ENCODE measurements around the gene GNAI3. TPM values are rescaled to one million over a fixed set of nuclear protein-coding genes. Genes with fewer than 3 reads are reported as not detected.
A peak's percentile ranks its signal among the peaks of the same experiment; 100 is the strongest.

Gene GNAI3
- total and polyA plus RNA-seq, 4 donors = 2.7 to 10.4 (median 6.5) TPM

GRCh38 chr1:109649491-109649914, 101.1 kb downstream of the GNAI3 start:
- ATAC-seq (ENCODE audit: insufficient read depth, low FRiP score) = no peak
- Histone ChIP-seq H3K27me3 (ENCODE audit: control insufficient read depth in 3 of 3, insufficient read depth in 3 of 3, low read length in 2 of 3) (no peaks in the 10 kb centered on the region), H3K27ac (ENCODE audit: low read depth in 1 of 2, low read length in 1 of 2) (no peak overlapping the region), H3K4me1 (ENCODE audit: control insufficient read depth in 5 of 5, insufficient read depth in 5 of 5, low read length in 5 of 5) (peaks cover 0 to 8% (median 0%) of the 10 kb centered on the region in 5 donors), H3K36me3 (ENCODE audit: control insufficient read depth in 4 of 4, insufficient read depth in 4 of 4, low read length in 4 of 4) (no peaks in the 10 kb centered on the region), H3K9ac (ENCODE audit: insufficient read depth in 1 of 2, low read length in 2 of 2) (no peak overlapping the region), H3K4me3 (no peak overlapping the region), H3K9me3 (ENCODE audit: control insufficient read depth in 4 of 4, insufficient read depth in 3 of 4, low read length in 3 of 4) (no peaks in the 10 kb centered on the region)
- DNase-seq = peak in 2 of 3 donors; percentile 59 to 71
- no peak for TF ChIP-seq CTCF (IDR thresholded peaks at IDR 0.05; ENCODE audit: control extremely low read depth, extremely low read depth)
- WGBS, 2 donors = 73 to 76% methylated on average over 4 of the region's 4 CpGs

GRCh38 chr1:109650609-109651008, 102.2 kb downstream of the GNAI3 start:
- no peak for TF ChIP-seq CTCF (IDR thresholded peaks at IDR 0.05; ENCODE audit: control extremely low read depth, extremely low read depth)
- 70 to 88% methylated on average over 3 of the region's 3 CpGs for WGBS, 2 donors
- no peak overlapping the region for H3K27ac ChIP-seq (ENCODE audit: low read depth in 1 of 2, low read length in 1 of 2)
- no peaks in the 10 kb centered on the region for H3K9me3 ChIP-seq (ENCODE audit: control insufficient read depth in 4 of 4, insufficient read depth in 3 of 4, low read length in 3 of 4)
- no peak overlapping the region for H3K4me3 ChIP-seq
- no peaks in the 10 kb centered on the region for H3K27me3 ChIP-seq (ENCODE audit: control insufficient read depth in 3 of 3, insufficient read depth in 3 of 3, low read length in 2 of 3)
- no peak overlapping the region for H3K9ac ChIP-seq (ENCODE audit: insufficient read depth in 1 of 2, low read length in 2 of 2)
- DNase-seq = no peak
- no peak for ATAC-seq (ENCODE audit: insufficient read depth, low FRiP score)
- no peaks in the 10 kb centered on the region for H3K36me3 ChIP-seq (ENCODE audit: control insufficient read depth in 4 of 4, insufficient read depth in 4 of 4, low read length in 4 of 4)
- peaks cover 0 to 7% (median 0%) of the 10 kb centered on the region in 5 donors for H3K4me1 ChIP-seq (ENCODE audit: control insufficient read depth in 5 of 5, insufficient read depth in 5 of 5, low read length in 5 of 5)

GRCh38 chr1:109652402-109652801, 104.0 kb downstream of the GNAI3 start:
- no peak for DNase-seq
- TF ChIP-seq CTCF (IDR thresholded peaks at IDR 0.05; ENCODE audit: control extremely low read depth, extremely low read depth) = no peak
- no peak overlapping the region for H3K4me3 ChIP-seq
- no peaks in the 10 kb centered on the region for H3K9me3 ChIP-seq (ENCODE audit: control insufficient read depth in 4 of 4, insufficient read depth in 3 of 4, low read length in 3 of 4)
- H3K27ac ChIP-seq (ENCODE audit: low read depth in 1 of 2, low read length in 1 of 2) = no peak overlapping the region
- ATAC-seq (ENCODE audit: insufficient read depth, low FRiP score) = no peak
- peaks cover 0 to 8% (median 0%) of the 10 kb centered on the region in 5 donors for H3K4me1 ChIP-seq (ENCODE audit: control insufficient read depth in 5 of 5, insufficient read depth in 5 of 5, low read length in 5 of 5)
- H3K9ac ChIP-seq (ENCODE audit: insufficient read depth in 1 of 2, low read length in 2 of 2) = no peak overlapping the region
- 72 to 82% methylated on average over 2 of the region's 2 CpGs for WGBS, 2 donors
- no peaks in the 10 kb centered on the region for H3K36me3 ChIP-seq (ENCODE audit: control insufficient read depth in 4 of 4, insufficient read depth in 4 of 4, low read length in 4 of 4)
- H3K27me3 ChIP-seq (ENCODE audit: control insufficient read depth in 3 of 3, insufficient read depth in 3 of 3, low read length in 2 of 3) = no peaks in the 10 kb centered on the region

GRCh38 chr1:109653306-109653705, 104.9 kb downstream of the GNAI3 start:
- no peak overlapping the region for H3K9ac ChIP-seq (ENCODE audit: insufficient read depth in 1 of 2, low read length in 2 of 2)
- TF ChIP-seq CTCF (IDR thresholded peaks at IDR 0.05; ENCODE audit: control extremely low read depth, extremely low read depth) = no peak
- peaks cover 0 to 2% (median 0%) of the 10 kb centered on the region in 4 donors for H3K36me3 ChIP-seq (ENCODE audit: control insufficient read depth in 4 of 4, insufficient read depth in 4 of 4, low read length in 4 of 4)
- DNase-seq = no peak
- 74 to 88% methylated on average over 2 of the region's 2 CpGs for WGBS, 2 donors
- no peak overlapping the region for H3K4me3 ChIP-seq
- no peak for ATAC-seq (ENCODE audit: insufficient read depth, low FRiP score)
- H3K9me3 ChIP-seq (ENCODE audit: control insufficient read depth in 4 of 4, insufficient read depth in 3 of 4, low read length in 3 of 4) = no peaks in the 10 kb centered on the region
- no peaks in the 10 kb centered on the region for H3K27me3 ChIP-seq (ENCODE audit: control insufficient read depth in 3 of 3, insufficient read depth in 3 of 3, low read length in 2 of 3)
- no peak overlapping the region for H3K27ac ChIP-seq (ENCODE audit: low read depth in 1 of 2, low read length in 1 of 2)
- H3K4me1 ChIP-seq (ENCODE audit: control insufficient read depth in 5 of 5, insufficient read depth in 5 of 5, low read length in 5 of 5) = peaks cover 0 to 8% (median 0%) of the 10 kb centered on the region in 5 donors

All from lung (tissue), 12 donors.